Ishikawa (cell line): Measurements from ENCODE around the gene TOR2A.

ENCODE experiments used
- CEBPB ChIP-seq: IDR thresholded peaks from 2 replicates; pipeline ENCODE4 v1.6.1; 2012
- CREB1 ChIP-seq: IDR thresholded peaks from 2 replicates; pipeline ENCODE4 v1.6.1; 2012; ENCODE audit warnings: low read depth
- EGR1 ChIP-seq: IDR thresholded peaks from 2 replicates; pipeline ENCODE4 v1.6.1; 2012
- EP300 ChIP-seq: IDR thresholded peaks from 2 replicates; pipeline ENCODE4 v1.6.1; 2012; ENCODE audit warnings: borderline replicate concordance
- FOXM1 ChIP-seq: IDR thresholded peaks from 2 replicates; pipeline ENCODE4 v1.6.1; 2012; ENCODE audit warnings: low read depth, borderline replicate concordance
- MAX ChIP-seq: IDR thresholded peaks from 2 replicates; pipeline ENCODE4 v1.6.1; 2012
- NFIC ChIP-seq: IDR thresholded peaks from 2 replicates; pipeline ENCODE4 v1.6.1; 2012
- RAD21 ChIP-seq: IDR thresholded peaks from 2 replicates; pipeline ENCODE4 v1.6.1; 2012; ENCODE audit warnings: low read depth
- REST ChIP-seq: IDR thresholded peaks from 2 replicates; pipeline ENCODE4 v1.6.1; 2012; ENCODE audit warnings: low read depth, mild to moderate bottlenecking
- TAF1 ChIP-seq: IDR thresholded peaks from 2 replicates; pipeline ENCODE4 v1.6.1; 2012; ENCODE audit warnings: low read depth, mild to moderate bottlenecking
- TCF12 ChIP-seq: IDR thresholded peaks from 2 replicates; pipeline ENCODE4 v1.6.1; 2012; ENCODE audit warnings: low read depth
- TEAD4 ChIP-seq: IDR thresholded peaks from 2 replicates; pipeline ENCODE4 v1.6.1; 2012
- USF1 ChIP-seq: IDR thresholded peaks from 2 replicates; pipeline ENCODE4 v1.6.1; 2012
- YY1 ChIP-seq: IDR thresholded peaks from 2 replicates; pipeline ENCODE4 v1.6.1; 2012; ENCODE audit warnings: low read depth
- ZBTB7A ChIP-seq: IDR thresholded peaks from 2 replicates; pipeline ENCODE4 v1.6.1; 2012; ENCODE audit warnings: low read depth

Gene TOR2A

GRCh38 chr9:127698386-127698785 is 36.7 kb downstream of the TOR2A start:
- TF ChIP-seq TAF1 (no peak), USF1 (no peak), ZBTB7A (no peak), FOXM1 (no peak), YY1 (no peak), RAD21 (no peak), MAX (no peak)

- TF ChIP-seq YY1 (no peak), CEBPB (no peak), EGR1 (no peak), TAF1 (no peak), EP300 (no peak), MAX (no peak), TEAD4 (no peak), USF1 (no peak), NFIC (no peak), REST (no peak), RAD21 (no peak), CREB1 (no peak), FOXM1 (no peak), TCF12 (no peak), ZBTB7A (no peak)
Measured at GRCh38 chr9:127697575-127697974, 37.5 kb downstream of the TOR2A start.

DNA sequence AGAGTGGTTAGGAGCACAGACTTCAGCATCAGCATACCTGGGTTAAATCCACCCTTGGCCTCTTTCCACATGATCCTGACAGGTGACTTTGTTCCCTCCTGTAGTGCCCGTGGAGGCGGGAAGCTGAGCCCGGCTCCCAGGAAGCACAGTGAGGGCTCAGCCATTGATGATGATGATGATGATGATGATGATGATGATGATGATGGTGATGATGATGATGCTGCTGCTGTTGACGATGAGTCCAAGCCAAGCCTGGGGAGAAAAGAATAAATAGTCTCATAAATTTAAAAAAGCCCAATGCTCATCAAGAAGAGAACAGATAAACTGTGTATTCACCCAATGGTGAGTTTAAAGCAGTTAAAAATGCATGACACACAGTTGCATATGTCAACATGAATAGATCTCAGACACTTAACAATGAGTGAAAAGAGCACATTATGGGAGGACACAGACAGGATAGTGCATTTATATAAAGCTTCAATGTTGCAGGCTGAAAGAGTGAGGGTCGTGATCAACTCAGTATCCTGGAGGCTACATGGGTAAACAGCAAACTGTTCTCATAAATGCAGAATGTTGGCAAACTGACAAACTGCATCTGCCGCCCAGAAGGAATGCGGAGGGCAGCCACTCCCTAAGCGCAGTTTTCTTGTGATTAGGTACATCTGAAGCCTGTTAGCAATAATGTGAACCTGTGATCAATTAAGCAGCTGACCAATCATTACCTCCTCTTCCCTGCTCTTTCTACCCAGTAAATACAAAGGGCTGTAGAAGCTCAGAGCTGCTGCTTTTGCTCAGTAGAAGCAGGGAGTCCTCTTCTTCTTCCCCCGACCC is 40.0 kb downstream of the TOR2A start:
- TF ChIP-seq CEBPB (no peak), RAD21 (no peak), TCF12 (no peak), MAX (no peak), TAF1 (no peak), TEAD4 (no peak), FOXM1 (no peak)

GRCh38 chr9:127693697-127694096 is 41.4 kb downstream of the TOR2A start:
- TF ChIP-seq MAX (no peak), TCF12 (no peak), ZBTB7A (no peak), FOXM1 (no peak), USF1 (no peak), EGR1 (no peak)

DNA sequence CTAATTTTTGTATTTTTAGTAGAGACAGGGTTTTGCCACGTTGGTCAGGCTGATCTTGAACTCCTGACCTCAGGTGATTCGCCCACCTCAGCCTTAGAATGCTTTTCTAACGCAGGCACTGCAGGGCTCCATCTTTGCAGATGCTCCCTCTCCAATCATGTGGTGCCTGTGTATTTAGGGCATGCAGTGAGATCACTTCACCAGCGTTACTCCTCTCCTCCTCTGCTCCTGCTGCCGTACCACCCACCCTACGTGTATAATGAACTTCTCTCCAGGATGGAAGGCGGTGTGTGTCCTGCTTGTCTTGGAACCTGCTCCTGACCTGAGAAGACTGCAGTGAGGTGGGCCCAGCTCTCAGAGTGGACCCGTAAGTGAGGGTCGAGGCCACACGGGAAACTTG is 42.0 kb downstream of the TOR2A start:
- TF ChIP-seq REST (no peak), FOXM1 (no peak), CEBPB (no peak), CREB1 (no peak), MAX (no peak), USF1 (no peak), EP300 (no peak), RAD21 (no peak), YY1 (no peak), TEAD4 (no peak), TCF12 (no peak), ZBTB7A (no peak), NFIC (no peak), TAF1 (no peak), EGR1 (no peak)
